HCT116 (cell line): Measurements from ENCODE around the gene FZR1. TPM values are rescaled to one million over a fixed set of nuclear protein-coding genes. Genes with fewer than 3 reads are reported as not detected.

Experiments used
- ATAC-seq: fragments of 200-7000 bp; cut with Tn5 transposase; 2 replicates; pipeline ENCODE4 v1.9.1; 2020; ENCODE audit warnings: mild to moderate bottlenecking, moderate library complexity
- BruUV-seq: library from RNA; stranded (reverse); fragments of 400-500 nt; replicated peaks from 2 replicates; lab custom pipeline; 2021; lab: Mats Ljungman, UMichigan
- CTCF ChIA-PET: fragments of 300-600 bp; sonication (Branson Sonifier 250); formaldehyde crosslinking; loops from one replicate; lab custom pipeline; 2021; ENCODE audit warnings: antibody characterized with exemption; lab: Charles Lee
- POLR2A ChIA-PET: fragments of 300-600, 350-600 bp; sonication (Branson Sonifier 250); formaldehyde crosslinking; loops from one replicate; lab custom pipeline; 2021; ENCODE audit warnings: antibody characterized with exemption; lab: Charles Lee
- RAD21 ChIA-PET, 2 experiments: fragments of 300-600 bp; sonication (Branson Sonifier 250); formaldehyde crosslinking; loops; one replicate each; lab custom pipeline; 2023; ENCODE audit warnings: low total read pairs in 2 of 2; ENCODE audit not compliant: uncharacterized antibody in 2 of 2, unreplicated experiment in 2 of 2, low non-redundant PET in 1 of 2; lab: Charles Lee
- DNase-seq: peaks from one replicate; pipeline ENCODE4 v3.0.0-alpha.2; 2010; ENCODE audit warnings: low read depth, low spot score
- H2AFZ ChIP-seq: fragments of 200-600 bp; shearing (Covaris generic), sonication (generic); 2 replicates; pipeline ENCODE4 v1.6.1; 2017; ENCODE audit warnings: low read depth, mixed run types, mixed read lengths, antibody characterized with exemption, low read length; ENCODE audit not compliant: poor library complexity, severe bottlenecking
- H3K27ac ChIP-seq: 2 replicates; pipeline ENCODE4 v1.5.1; 2012; ENCODE audit warnings: low read depth, low read length
- H3K27me3 ChIP-seq: fragments of 200-600 bp; sonication (generic); 2 replicates; pipeline ENCODE4 v1.6.1; 2016; ENCODE audit warnings: mixed run types, low read length, mixed read lengths; ENCODE audit not compliant: insufficient read depth
- H3K36me3 ChIP-seq, 2 experiments: fragments of 200-500 bp in 1 of 2; fragments of 200-600 bp in 1 of 2; sonication (Bioruptor generic) in 1 of 2; sonication (generic) in 1 of 2; 2 replicates each; pipeline versions ENCODE4 v1.5.1 to v1.6.1; 2014 to 2016; ENCODE audit warnings: low read length in 2 of 2, inconsistent platforms in 1 of 2, mixed read lengths in 1 of 2, mixed run types in 1 of 2; ENCODE audit not compliant: insufficient read depth in 2 of 2, control insufficient read depth in 1 of 2
- H3K4me1 ChIP-seq, 2 experiments: fragments of 200-600 bp in 1 of 2; sonication (generic) in 1 of 2; 2 replicates each; pipeline versions ENCODE4 v1.5.1 to v1.6.1; 2012 to 2017; ENCODE audit warnings: low read length in 2 of 2, inconsistent platforms in 1 of 2, mild to moderate bottlenecking in 1 of 2, mixed read lengths in 1 of 2, mixed run types in 1 of 2, moderate library complexity in 1 of 2; ENCODE audit not compliant: insufficient read depth in 2 of 2, control insufficient read depth in 1 of 2
- H3K4me2 ChIP-seq: fragments of 200-600 bp; sonication (generic); 2 replicates; pipeline ENCODE4 v1.6.1; 2017; ENCODE audit warnings: mixed run types, low read length, mixed read lengths
- H3K4me3 ChIP-seq, 2 experiments: fragments of 200-600 bp in 1 of 2; sonication (generic) in 1 of 2; replicated peaks in 1 of 2; 2 replicates each; pipeline ENCODE4 v1.5.1; 2011 to 2016; ENCODE audit warnings: low read length in 2 of 2, control low read depth in 1 of 2, low read depth in 1 of 2, mild to moderate bottlenecking in 1 of 2, mixed read lengths in 1 of 2, mixed run types in 1 of 2
- H3K79me2 ChIP-seq: fragments of 200-600 bp; sonication (generic); 2 replicates; pipeline ENCODE4 v1.6.1; 2017; ENCODE audit warnings: mild to moderate bottlenecking, mixed run types, low read length, moderate library complexity, mixed read lengths; ENCODE audit not compliant: insufficient read depth
- H3K9ac ChIP-seq: fragments of 200-600 bp; sonication (generic); 2 replicates; pipeline ENCODE4 v1.6.1; 2016; ENCODE audit warnings: low read length, mixed read lengths
- H3K9me2 ChIP-seq: fragments of 200-600 bp; sonication (generic), shearing (Covaris generic); 2 replicates; pipeline ENCODE4 v1.6.1; 2017; ENCODE audit warnings: mixed run types, mild to moderate bottlenecking, moderate library complexity; ENCODE audit not compliant: insufficient read depth
- H3K9me3 ChIP-seq, 2 experiments: fragments of 200-500 bp in 1 of 2; fragments of 200-600 bp in 1 of 2; sonication (Bioruptor generic) in 1 of 2; sonication (generic) in 1 of 2; 2 replicates each; pipeline ENCODE4 v1.6.1; 2014 to 2017; ENCODE audit warnings: low read length in 2 of 2, mixed read lengths in 2 of 2, inconsistent platforms in 1 of 2, low read depth in 1 of 2, mild to moderate bottlenecking in 1 of 2, mixed run types in 1 of 2, moderate library complexity in 1 of 2; ENCODE audit not compliant: control insufficient read depth in 1 of 2, insufficient read depth in 1 of 2
- H4K20me1 ChIP-seq: fragments of 200-600 bp; sonication (generic), shearing (Covaris generic); 2 replicates; pipeline ENCODE4 v1.6.1; 2017; ENCODE audit warnings: mixed run types, mild to moderate bottlenecking, moderate library complexity; ENCODE audit not compliant: insufficient read depth
- ATF3 ChIP-seq: IDR thresholded peaks from 2 replicates; pipeline ENCODE4 v1.6.1; 2012
- EZH2 ChIP-seq: fragments of 200-600 bp; sonication (generic); IDR thresholded peaks from 2 replicates; pipeline ENCODE4 v1.6.1; 2017; ENCODE audit warnings: antibody characterized with exemption, mixed run types
- EZH2phosphoT487 ChIP-seq: fragments of 200-600 bp; IDR thresholded peaks from 2 replicates; pipeline ENCODE4 v1.6.1; 2018; ENCODE audit warnings: antibody characterized with exemption, borderline replicate concordance
- FOSL1 ChIP-seq: IDR thresholded peaks from 2 replicates; pipeline ENCODE4 v1.6.1; 2012; ENCODE audit warnings: low read depth
- MAX ChIP-seq: IDR thresholded peaks from 2 replicates; pipeline ENCODE4 v1.6.1; 2012
- POLR2AphosphoS5 ChIP-seq: IDR thresholded peaks from 2 replicates; pipeline ENCODE4 v1.6.1; 2011; ENCODE audit warnings: mild to moderate bottlenecking, low read depth, low read length, moderate library complexity
- RAD21 ChIP-seq: IDR thresholded peaks from 2 replicates; pipeline ENCODE4 v1.6.1; 2012; ENCODE audit warnings: low read depth, mild to moderate bottlenecking
- REST ChIP-seq: IDR thresholded peaks from 2 replicates; pipeline ENCODE4 v1.6.1; 2012; ENCODE audit warnings: low read depth
- SIN3A ChIP-seq: IDR thresholded peaks from 2 replicates; pipeline ENCODE4 v1.6.1; 2012; ENCODE audit warnings: low read depth
- intact Hi-C: fragments of 100-400 bp; cut with micrococcal nuclease; formaldehyde crosslinking; loops from 2 replicates; pipeline ENCODE4 v1.10.0; 2022
- total RNA-seq: library from RNA; stranded (reverse); gene quantifications from one replicate; pipeline ENCODE4 v1.2.1, GENCODE V29; 2021; ENCODE audit not compliant: unreplicated experiment

The FZR1 gene
- total RNA-seq, 1 experiment from 2014 or later = 60.3 TPM

- DNase-seq = no peak
- peaks cover 24% of the 10 kb centered on the region; the same call in 1 of the 2 replicates for H3K79me2 ChIP-seq
- RAD21 ChIA-PET = interaction anchor here in 1 of 2 experiments (1.1 kb wide), 1 partner anchor 31 kb away, joined by 5 read pairs; no protein-coding TSS in a partner anchor
- no peaks in the 10 kb centered on the region for H3K27me3 ChIP-seq
- intact Hi-C loops = loop anchor here (10.0 kb wide), 1 partner anchor 628 kb away; no protein-coding TSS in a partner anchor
- H4K20me1 ChIP-seq = no peaks in the 10 kb centered on the region; the same call in 1 of the 2 replicates
- H3K4me1 ChIP-seq = peaks cover 23 to 67% of the 10 kb centered on the region in 2 experiments
- H3K4me2 ChIP-seq = peak overlapping the region; percentile 77
- no peak for TF ChIP-seq RAD21
- peak; percentile 76 for TF ChIP-seq POLR2AphosphoS5
- no peak for TF ChIP-seq ATF3
- no peak for TF ChIP-seq EZH2phosphoT487
- no peak for TF ChIP-seq REST
- TF ChIP-seq EZH2 = no peak
- peak; percentile 26; the same call in 1 of the 2 replicates for TF ChIP-seq MAX
- no peak for TF ChIP-seq SIN3A
- TF ChIP-seq FOSL1 = no peak
- CTCF ChIA-PET = interaction anchor here (0.7 to 1.4 kb wide), 2 partner anchors 11 to 32 kb away, joined by 3 to 5 read pairs; no protein-coding TSS in a partner anchor
- peak overlapping the region; percentile 40 to 54 for H3K4me3 ChIP-seq
- H3K27ac ChIP-seq = peak overlapping the region; percentile 71
- H3K36me3 ChIP-seq = peaks cover 3 to 21% of the 10 kb centered on the region in 2 experiments; a peak in 2 of 4 replicates
- ATAC-seq = no peak
- H3K9me2 ChIP-seq = no peaks in the 10 kb centered on the region
- peak overlapping the region; percentile 58; the same call in 1 of the 2 replicates for H3K9ac ChIP-seq
- BruUV-seq = no TSS peak
- no peaks in the 10 kb centered on the region for H3K9me3 ChIP-seq
- H2AFZ ChIP-seq = no peak overlapping the region
- POLR2A ChIA-PET = interaction anchor here (0.6 to 1.5 kb wide), 4 partner anchors 10 to 38 kb away, joined by 3 to 6 read pairs (median 4); partner anchors contain the start of gene TEKTIP1
Observed at GRCh38 chr19:3576696-3577443, 70.8 kb downstream of the FZR1 start.
